Measurements from ENCODE around the gene COL23A1. TPM values are rescaled to one million over a fixed set of nuclear protein-coding genes. Genes with fewer than 3 reads are reported as not detected.

COL23A1 gene
- total and polyA plus RNA-seq, 2 of the 8 experiments (the other 6 are each of a cell fraction or from before 2014, with no cell fraction given), result 3.1 to 4.7 TPM

DNA sequence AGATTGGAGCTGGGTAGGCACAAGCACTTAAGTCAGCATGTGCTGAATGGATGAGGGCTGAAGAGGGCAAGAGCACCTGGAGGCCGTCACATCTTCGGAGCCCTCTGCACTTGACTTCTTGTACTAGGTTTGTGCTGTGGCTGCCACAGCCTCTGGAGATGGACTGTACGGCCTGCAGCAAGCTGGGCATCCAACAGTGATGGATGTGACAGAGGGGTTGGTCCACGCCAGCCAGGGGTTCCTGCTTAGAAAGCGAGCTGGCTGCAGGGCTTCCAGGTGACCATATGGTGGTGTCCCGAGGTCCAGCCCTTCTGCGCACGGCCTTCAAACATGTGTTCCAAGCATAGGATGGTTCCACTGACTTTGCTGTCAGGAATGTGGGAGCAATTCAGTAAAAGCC lies 292.4 kb downstream of the COL23A1 start (continued):
- TF ChIP-seq ATF2 (IDR thresholded peaks at IDR 0.05; ENCODE audit: low read length) (no peak), SAP30 (IDR thresholded peaks at IDR 0.05; ENCODE audit: insufficient read depth, insufficient replicate concordance, low read length) (no peak), BACH1 (IDR thresholded peaks at IDR 0.05; ENCODE audit: low read length) (no peak), SRF (IDR thresholded peaks at IDR 0.05; ENCODE audit: low read depth, low read length) (no peak), HDAC2 (IDR thresholded peaks at IDR 0.05; ENCODE audit: borderline replicate concordance in 1 of 2, low read depth in 2 of 2, low read length in 2 of 2) (no peak), CHD7 (IDR thresholded peaks at IDR 0.05; ENCODE audit: insufficient replicate concordance, low read length) (no peak)

All from H1 (cell line).